HEK293 (cell line): ENCODE data around the gene CALHM1.
A peak's percentile ranks its signal among the peaks of the same experiment; 100 is the strongest.
"Not testable (repeated sequence)": the region's sequence is repeated elsewhere in the genome, so short reads cannot be mapped to it uniquely, and the experiment has no call there.

Experiments used
- CTCF ChIA-PET: fragments of 350-600 bp; formaldehyde crosslinking; extraction: SDS; loops from one replicate; lab custom pipeline; 2021; ENCODE audit warnings: antibody characterized with exemption; lab: Yijun Ruan, JAX
- POLR2A ChIA-PET: fragments of 300-600 bp; formaldehyde crosslinking; extraction: SDS; loops from one replicate; lab custom pipeline; 2020; ENCODE audit warnings: antibody characterized with exemption, inconsistent platforms; lab: Yijun Ruan, JAX
- H3K27ac ChIP-seq: fragments of 200-500 bp; sonication (Bioruptor generic); 2 replicates; pipeline ENCODE4 v1.5.1; 2014; ENCODE audit warnings: low read depth, low read length, control low read depth, inconsistent platforms; ENCODE audit errors: extremely low read depth
- H3K36me3 ChIP-seq, 2 experiments: fragments of 200-500 bp in 1 of 2; sonication (Bioruptor generic) in 1 of 2; 1 replicate in 1 of 2; 2 replicates in 1 of 2; pipeline ENCODE4 v1.5.1; 2014 to 2017; ENCODE audit warnings: inconsistent platforms in 2 of 2, low read length in 2 of 2; ENCODE audit not compliant: control insufficient read depth in 2 of 2, insufficient read depth in 1 of 2
- H3K4me1 ChIP-seq: fragments of 200-500 bp; sonication (Bioruptor generic); 2 replicates; pipeline ENCODE4 v1.5.1; 2014; ENCODE audit warnings: mild to moderate bottlenecking, low read length, inconsistent platforms; ENCODE audit not compliant: control insufficient read depth, insufficient read depth
- H3K4me3 ChIP-seq: 2 replicates; pipeline ENCODE4 v1.5.1; 2011; ENCODE audit warnings: low read depth, mild to moderate bottlenecking, control low read depth, low read length, moderate library complexity
- H3K9me3 ChIP-seq: fragments of 200-500 bp; sonication (Bioruptor generic); 2 replicates; pipeline ENCODE4 v1.5.1; 2014; ENCODE audit warnings: low read depth, low read length, inconsistent platforms; ENCODE audit not compliant: control insufficient read depth, insufficient read depth
- EGR2 ChIP-seq: fragments of 450-650 bp; formaldehyde crosslinking; IDR thresholded peaks from 2 replicates; pipeline ENCODE4 v1.5.1; 2016; ENCODE audit warnings: low read depth, missing biosample characterization, missing genetic modification characterization
- GLIS1 ChIP-seq: fragments of 450-650 bp; formaldehyde crosslinking; IDR thresholded peaks from 2 replicates; pipeline ENCODE4 v1.5.1; 2016; ENCODE audit warnings: missing biosample characterization, missing genetic modification characterization
- KLF8 ChIP-seq: fragments of 450-650 bp; formaldehyde crosslinking; IDR thresholded peaks from 2 replicates; pipeline ENCODE4 v1.5.1; 2016; ENCODE audit warnings: missing biosample characterization, missing genetic modification characterization
- MYNN ChIP-seq: fragments of 450-650 bp; formaldehyde crosslinking; IDR thresholded peaks from 2 replicates; pipeline ENCODE4 v1.5.1; 2016; ENCODE audit warnings: missing biosample characterization, missing genetic modification characterization, borderline replicate concordance
- REPIN1 ChIP-seq: fragments of 450-650 bp; formaldehyde crosslinking; IDR thresholded peaks from 2 replicates; pipeline ENCODE4 v1.5.1; 2017; ENCODE audit warnings: missing biosample characterization, missing genetic modification characterization, low read depth
- SP2 ChIP-seq: fragments of 450-650 bp; formaldehyde crosslinking; IDR thresholded peaks from 2 replicates; pipeline ENCODE4 v1.5.1; 2016; ENCODE audit warnings: missing biosample characterization, missing genetic modification characterization
- SP7 ChIP-seq: fragments of 450-650 bp; formaldehyde crosslinking; IDR thresholded peaks from 2 replicates; pipeline ENCODE4 v1.5.1; 2016; ENCODE audit warnings: missing biosample characterization, missing genetic modification characterization
- WT1 ChIP-seq: fragments of 450-650 bp; formaldehyde crosslinking; IDR thresholded peaks from 2 replicates; pipeline ENCODE4 v1.5.1; 2016; ENCODE audit warnings: missing biosample characterization, missing genetic modification characterization
- ZBTB11 ChIP-seq: fragments of 450-650 bp; formaldehyde crosslinking; conservative IDR thresholded peaks from 2 replicates; pipeline ENCODE4 v1.5.1; 2016; ENCODE audit warnings: low read depth, missing biosample characterization, missing genetic modification characterization
- ZBTB17 ChIP-seq: fragments of 450-650 bp; formaldehyde crosslinking; IDR thresholded peaks from 2 replicates; pipeline ENCODE4 v1.5.1; 2016; ENCODE audit warnings: missing biosample characterization, missing genetic modification characterization
- ZFHX2 ChIP-seq: fragments of 450-650 bp; formaldehyde crosslinking; conservative IDR thresholded peaks from 2 replicates; pipeline ENCODE4 v1.5.1; 2016; ENCODE audit warnings: missing biosample characterization, missing genetic modification characterization
- ZFP69B ChIP-seq: fragments of 450-650 bp; formaldehyde crosslinking; IDR thresholded peaks from 2 replicates; pipeline ENCODE4 v1.5.1; 2016; ENCODE audit warnings: missing biosample characterization, missing genetic modification characterization
- ZNF146 ChIP-seq: fragments of 450-650 bp; formaldehyde crosslinking; IDR thresholded peaks from 2 replicates; pipeline ENCODE4 v1.5.1; 2016; ENCODE audit warnings: missing biosample characterization, missing genetic modification characterization
- ZNF24 ChIP-seq: fragments of 450-650 bp; formaldehyde crosslinking; IDR thresholded peaks from 2 replicates; pipeline ENCODE4 v1.5.1; 2016; ENCODE audit warnings: missing biosample characterization, missing genetic modification characterization
- ZNF394 ChIP-seq: fragments of 450-650 bp; formaldehyde crosslinking; IDR thresholded peaks from 2 replicates; pipeline ENCODE4 v1.5.1; 2016; ENCODE audit warnings: missing biosample characterization, missing genetic modification characterization, mild to moderate bottlenecking, moderate library complexity, borderline replicate concordance
- ZNF404 ChIP-seq: fragments of 450-650 bp; formaldehyde crosslinking; IDR thresholded peaks from 2 replicates; pipeline ENCODE4 v1.5.1; 2017; ENCODE audit warnings: missing biosample characterization, missing genetic modification characterization
- ZNF426 ChIP-seq: fragments of 450-650 bp; formaldehyde crosslinking; IDR thresholded peaks from 2 replicates; pipeline ENCODE4 v1.5.1; 2017; ENCODE audit warnings: missing biosample characterization, missing genetic modification characterization, mild to moderate bottlenecking, inconsistent platforms, moderate library complexity
- ZNF433 ChIP-seq: fragments of 450-650 bp; formaldehyde crosslinking; IDR thresholded peaks from 2 replicates; pipeline ENCODE4 v1.5.1; 2016; ENCODE audit warnings: missing biosample characterization, missing genetic modification characterization, low read depth
- ZNF518A ChIP-seq: fragments of 450-650 bp; formaldehyde crosslinking; conservative IDR thresholded peaks from 2 replicates; pipeline ENCODE4 v1.5.1; 2016; ENCODE audit warnings: low read depth, missing biosample characterization, missing genetic modification characterization
- ZNF558 ChIP-seq: fragments of 450-650 bp; formaldehyde crosslinking; IDR thresholded peaks from 2 replicates; pipeline ENCODE4 v1.5.1; 2016; ENCODE audit warnings: missing biosample characterization, missing genetic modification characterization
- ZNF560 ChIP-seq: fragments of 450-650 bp; formaldehyde crosslinking; IDR thresholded peaks from 2 replicates; pipeline ENCODE4 v1.5.1; 2017; ENCODE audit warnings: missing biosample characterization, missing genetic modification characterization, borderline replicate concordance
- ZNF670 ChIP-seq: fragments of 450-650 bp; formaldehyde crosslinking; IDR thresholded peaks from 2 replicates; pipeline ENCODE4 v1.5.1; 2016; ENCODE audit warnings: missing biosample characterization, missing genetic modification characterization, low read depth
- ZNF776 ChIP-seq: fragments of 450-650 bp; formaldehyde crosslinking; IDR thresholded peaks from 2 replicates; pipeline ENCODE4 v1.5.0; 2017; ENCODE audit warnings: missing biosample characterization, missing genetic modification characterization, borderline replicate concordance
- ZNF791 ChIP-seq: fragments of 450-650 bp; formaldehyde crosslinking; IDR thresholded peaks from 2 replicates; pipeline ENCODE4 v1.5.1; 2016; ENCODE audit warnings: missing biosample characterization, missing genetic modification characterization
- ZSCAN16 ChIP-seq: fragments of 450-650 bp; formaldehyde crosslinking; IDR thresholded peaks from 2 replicates; pipeline ENCODE4 v1.5.1; 2016; ENCODE audit warnings: missing biosample characterization, missing genetic modification characterization
- ZSCAN23 ChIP-seq: fragments of 450-650 bp; formaldehyde crosslinking; IDR thresholded peaks from 2 replicates; pipeline ENCODE4 v1.5.1; 2016; ENCODE audit warnings: missing biosample characterization, missing genetic modification characterization

CALHM1 gene

GRCh38 chr10:103503777-103504176 is 45.1 kb upstream of the CALHM1 start:
- not testable (repeated sequence) for H3K4me1 ChIP-seq, H3K36me3 ChIP-seq, H3K27ac ChIP-seq, H3K9me3 ChIP-seq, H3K4me3 ChIP-seq
- TF ChIP-seq ZNF558 (0 out of 2 replicates have a peak, but pooled peaks have one; percentile 16), ZNF426 (tag by site-specific recombination) (peak; percentile 34), ZNF394 (tag by site-specific recombination) (peak; percentile 51; the same call in 1 of the 2 replicates), ZNF518A (tag by site-specific recombination) (peak; percentile 59; the same call in 1 of the 2 replicates), ZNF791 (tag by site-specific recombination) (0 out of 2 replicates have a peak, but pooled peaks have one; percentile 40), ZBTB11 (tag by site-specific recombination) (peak; percentile 38; the same call in 1 of the 2 replicates), ZNF433 (tag by site-specific recombination) (0 out of 2 replicates have a peak, but pooled peaks have one; percentile 20)
- ChIA-PET CTCF (interaction anchor here (1.4 to 1.5 kb wide), 4 partner anchors 11 to 61 kb away, joined by 4 to 7 read pairs (median 4); partner anchors contain the start of gene NEURL1), POLR2A (interaction anchor here (0.6 to 1.6 kb wide), 4 partner anchors 10 to 209 kb away, joined by 3 to 15 read pairs (median 6); partner anchors contain the start of gene NEURL1)

GRCh38 chr10:103502849-103503660 is 44.4 kb upstream of the CALHM1 start:
- H3K36me3 ChIP-seq = no peaks in the 10 kb centered on the region
- peaks cover 4% of the 10 kb centered on the region; the same call in 1 of the 2 replicates for H3K4me1 ChIP-seq
- no peaks in the 10 kb centered on the region for H3K9me3 ChIP-seq
- H3K27ac ChIP-seq = no peak overlapping the region
- H3K4me3 ChIP-seq = no peak overlapping the region
- ChIA-PET CTCF (interaction anchor here (0.7 to 1.5 kb wide), 5 partner anchors 10 to 236 kb away, joined by 3 to 7 read pairs (median 4); partner anchors contain the start of gene NEURL1), POLR2A (interaction anchor here (0.6 to 1.3 kb wide), 4 partner anchors 11 to 210 kb away, joined by 3 to 6 read pairs (median 4); no protein-coding TSS in a partner anchor)
- TF ChIP-seq ZNF776 (tag by site-specific recombination) (no peak), WT1 (peak; percentile 86), ZNF146 (tag by site-specific recombination) (no peak), ZFP69B (tag by site-specific recombination) (peak; percentile 81; the same call in 1 of the 2 replicates), ZBTB17 (no peak), EGR2 (tag by site-specific recombination) (peak; percentile 99), ZNF24 (no peak), ZSCAN23 (tag by site-specific recombination) (no peak), ZNF426 (tag by site-specific recombination) (no peak), ZNF560 (tag by site-specific recombination) (no peak), REPIN1 (tag by site-specific recombination) (no peak), ZNF670 (tag by site-specific recombination) (no peak), KLF8 (tag by site-specific recombination) (no peak), ZNF404 (tag by site-specific recombination) (no peak), SP7 (peak; percentile 47), ZSCAN16 (tag by site-specific recombination) (no peak), MYNN (tag by site-specific recombination) (0 out of 2 replicates have a peak, but pooled peaks have one; percentile 26), ZFHX2 (tag by site-specific recombination) (peak; percentile 94), SP2 (tag by site-specific recombination) (peak; percentile 40; the same call in 1 of the 2 replicates), GLIS1 (tag by site-specific recombination) (peak; percentile 96)
